HepG2 (cell line): ENCODE results near the gene ZNF608.

ENCODE experiments used
- CTCF ChIP-seq: sonication (generic); formaldehyde crosslinking; IDR thresholded peaks from 2 replicates; pipeline ENCODE4 v1.5.0; 2020; ENCODE audit warnings: mild to moderate bottlenecking, missing genetic modification reagents, moderate library complexity
- KIAA2018 ChIP-seq: sonication (generic); formaldehyde crosslinking; IDR thresholded peaks from 2 replicates; pipeline ENCODE4 v1.5.0; 2020; ENCODE audit warnings: mild to moderate bottlenecking, missing genetic modification reagents, borderline replicate concordance
- MAFF ChIP-seq: IDR thresholded peaks from 2 replicates; pipeline ENCODE4 v1.6.1; 2011; ENCODE audit warnings: low read depth, low read length, improper control_type of control experiment
- SRF ChIP-seq: IDR thresholded peaks from 2 replicates; pipeline ENCODE4 v1.6.1; 2011; ENCODE audit warnings: mild to moderate bottlenecking, low read depth, low read length, moderate library complexity
- TF ChIP-seq, protein P1 (sequence below): sonication (generic); formaldehyde crosslinking; IDR thresholded peaks from 2 replicates; pipeline ENCODE4 v1.4.0; 2020; ENCODE audit warnings: missing genetic modification reagents

GRCh38 chr5:124712731-124713305, 33.6 kb downstream of the ZNF608 start:
- TF ChIP-seq CTCF (CRISPR knock-in tag) (no peak), MAFF (no peak), SRF (no peak), KIAA2018 (no peak)
- TF ChIP-seq, protein P1, sequence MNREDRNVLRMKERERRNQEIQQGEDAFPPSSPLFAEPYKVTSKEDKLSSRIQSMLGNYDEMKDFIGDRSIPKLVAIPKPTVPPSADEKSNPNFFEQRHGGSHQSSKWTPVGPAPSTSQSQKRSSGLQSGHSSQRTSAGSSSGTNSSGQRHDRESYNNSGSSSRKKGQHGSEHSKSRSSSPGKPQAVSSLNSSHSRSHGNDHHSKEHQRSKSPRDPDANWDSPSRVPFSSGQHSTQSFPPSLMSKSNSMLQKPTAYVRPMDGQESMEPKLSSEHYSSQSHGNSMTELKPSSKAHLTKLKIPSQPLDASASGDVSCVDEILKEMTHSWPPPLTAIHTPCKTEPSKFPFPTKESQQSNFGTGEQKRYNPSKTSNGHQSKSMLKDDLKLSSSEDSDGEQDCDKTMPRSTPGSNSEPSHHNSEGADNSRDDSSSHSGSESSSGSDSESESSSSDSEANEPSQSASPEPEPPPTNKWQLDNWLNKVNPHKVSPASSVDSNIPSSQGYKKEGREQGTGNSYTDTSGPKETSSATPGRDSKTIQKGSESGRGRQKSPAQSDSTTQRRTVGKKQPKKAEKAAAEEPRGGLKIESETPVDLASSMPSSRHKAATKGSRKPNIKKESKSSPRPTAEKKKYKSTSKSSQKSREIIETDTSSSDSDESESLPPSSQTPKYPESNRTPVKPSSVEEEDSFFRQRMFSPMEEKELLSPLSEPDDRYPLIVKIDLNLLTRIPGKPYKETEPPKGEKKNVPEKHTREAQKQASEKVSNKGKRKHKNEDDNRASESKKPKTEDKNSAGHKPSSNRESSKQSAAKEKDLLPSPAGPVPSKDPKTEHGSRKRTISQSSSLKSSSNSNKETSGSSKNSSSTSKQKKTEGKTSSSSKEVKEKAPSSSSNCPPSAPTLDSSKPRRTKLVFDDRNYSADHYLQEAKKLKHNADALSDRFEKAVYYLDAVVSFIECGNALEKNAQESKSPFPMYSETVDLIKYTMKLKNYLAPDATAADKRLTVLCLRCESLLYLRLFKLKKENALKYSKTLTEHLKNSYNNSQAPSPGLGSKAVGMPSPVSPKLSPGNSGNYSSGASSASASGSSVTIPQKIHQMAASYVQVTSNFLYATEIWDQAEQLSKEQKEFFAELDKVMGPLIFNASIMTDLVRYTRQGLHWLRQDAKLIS (CRISPR knock-in tag) = no peak
